GM19395 (cell line): ENCODE data around the gene RASA1.

ENCODE experiments used
- ATAC-seq: cut with Tn5 transposase; IDR thresholded peaks from one replicate; pipeline ENCODE4 v1.9.1; 2021; ENCODE audit warnings: mild to moderate bottlenecking, moderate library complexity; ENCODE audit not compliant: unreplicated experiment

RASA1 gene

GRCh38 chr5:87438231-87438630 is 170.5 kb downstream of the RASA1 start:
- no peak for ATAC-seq
